CD14-positive monocyte (primary cell): ENCODE measurements around the gene APOL1. TPM values are rescaled to one million over a fixed set of nuclear protein-coding genes. Genes with fewer than 3 reads are reported as not detected.
"Not testable (repeated sequence)": the region's sequence is repeated elsewhere in the genome, so short reads cannot be mapped to it uniquely, and the experiment has no call there.

ENCODE experiments used
- DNase-seq, 3 donors: peaks; one replicate each; pipeline ENCODE4 v3.0.0-alpha.2; 2011 to 2022
- H2AFZ ChIP-seq: 2 replicates; pipeline ENCODE4 v1.6.0; 2012; ENCODE audit warnings: mild to moderate bottlenecking, low read depth, low read length, inconsistent platforms; ENCODE audit not compliant: insufficient read depth, poor library complexity, severe bottlenecking
- H3K27ac ChIP-seq, 2 donors: 1 replicate in 1 of 2; 2 replicates in 1 of 2; pipeline ENCODE4 v1.5.1; 2012 to 2013; ENCODE audit warnings: low read length in 2 of 2, control low read depth in 1 of 2, inconsistent platforms in 1 of 2, low read depth in 1 of 2, mild to moderate bottlenecking in 1 of 2
- H3K27me3 ChIP-seq, 2 donors: one replicate each; pipeline versions ENCODE4 v1.6.0 to v1.6.1; 2011 to 2013; ENCODE audit warnings: low read length in 2 of 2; ENCODE audit not compliant: control insufficient read depth in 2 of 2, insufficient read depth in 2 of 2
- H3K36me3 ChIP-seq, 2 donors: replicated peaks in 1 of 2; 1 replicate in 1 of 2; 2 replicates in 1 of 2; pipeline versions ENCODE4 v1.5.1 to v1.6.1; 2012 to 2013; ENCODE audit warnings: low read length in 2 of 2, control low read depth in 1 of 2, inconsistent platforms in 1 of 2, mild to moderate bottlenecking in 1 of 2; ENCODE audit not compliant: insufficient read depth in 2 of 2, control insufficient read depth in 1 of 2
- H3K4me1 ChIP-seq, 2 donors: 1 replicate in 1 of 2; 2 replicates in 1 of 2; pipeline versions ENCODE4 v1.5.1 to v1.6.1; 2012 to 2013; ENCODE audit warnings: low read length in 2 of 2, control low read depth in 1 of 2, inconsistent platforms in 1 of 2, mild to moderate bottlenecking in 1 of 2, moderate library complexity in 1 of 2; ENCODE audit not compliant: insufficient read depth in 2 of 2, control insufficient read depth in 1 of 2
- H3K4me2 ChIP-seq: replicated peaks from 2 replicates; pipeline ENCODE3; 2012; ENCODE audit warnings: low read length, moderate library complexity, mild to moderate bottlenecking; ENCODE audit not compliant: poor library complexity, severe bottlenecking; ENCODE audit errors: extremely low read depth
- H3K4me3 ChIP-seq, 3 experiments: fragments of 200-600 bp in 1 of 3; sonication (generic) in 1 of 3; replicated peaks in 1 of 3; 1 replicate in 2 of 3; 2 replicates in 1 of 3; pipeline ENCODE4 v1.5.1; 2011 to 2013; ENCODE audit warnings: low read length in 3 of 3, mild to moderate bottlenecking in 3 of 3, control low read depth in 2 of 3, low read depth in 2 of 3, inconsistent platforms in 1 of 3, moderate library complexity in 1 of 3
- H3K79me2 ChIP-seq: 2 replicates; pipeline ENCODE4 v1.6.0; 2012; ENCODE audit warnings: mild to moderate bottlenecking, control low read depth, inconsistent platforms, low read length, moderate library complexity; ENCODE audit not compliant: insufficient read depth
- H3K9ac ChIP-seq: 2 replicates; pipeline ENCODE4 v1.6.0; 2017; ENCODE audit warnings: low read length, mild to moderate bottlenecking; ENCODE audit not compliant: insufficient read depth, poor library complexity, severe bottlenecking
- H3K9me3 ChIP-seq, 2 donors: replicated peaks in 1 of 2; 1 replicate in 1 of 2; 2 replicates in 1 of 2; pipeline versions ENCODE4 v1.5.1 to v1.6.1; 2012 to 2013; ENCODE audit warnings: low read length in 2 of 2, control low read depth in 1 of 2; ENCODE audit not compliant: control insufficient read depth in 1 of 2, insufficient read depth in 1 of 2
- H4K20me1 ChIP-seq: 2 replicates; pipeline ENCODE4 v1.6.0; 2012; ENCODE audit warnings: mild to moderate bottlenecking, low read length, control low read depth, moderate library complexity; ENCODE audit not compliant: insufficient read depth
- H3K27ac Mint-ChIP-seq, 7 donors: one replicate each; pipeline ENCODE4 v1.8.0; 2020; ENCODE audit warnings: mild to moderate bottlenecking in 7 of 7, mixed read lengths in 7 of 7, moderate library complexity in 6 of 7, inconsistent platforms in 2 of 7
- H3K27me3 Mint-ChIP-seq, 3 donors: one replicate each; pipeline ENCODE4 v1.8.0; 2021 to 2022; ENCODE audit warnings: low read depth in 3 of 3, mild to moderate bottlenecking in 3 of 3, mixed read lengths in 3 of 3, moderate library complexity in 3 of 3, inconsistent platforms in 1 of 3
- H3K36me3 Mint-ChIP-seq, 2 donors: one replicate each; pipeline ENCODE4 v1.8.0; 2020; ENCODE audit warnings: mixed read lengths in 2 of 2, inconsistent platforms in 1 of 2, mild to moderate bottlenecking in 1 of 2
- H3K4me1 Mint-ChIP-seq: one replicate; pipeline ENCODE4 v1.8.0; 2020; ENCODE audit warnings: mild to moderate bottlenecking, mixed read lengths
- H3K4me3 Mint-ChIP-seq, 2 donors: one replicate each; pipeline ENCODE4 v1.8.0; 2020; ENCODE audit warnings: mild to moderate bottlenecking in 2 of 2, mixed read lengths in 2 of 2, moderate library complexity in 1 of 2
- H3K9me3 Mint-ChIP-seq, 7 donors: one replicate each; pipeline ENCODE4 v1.8.0; 2020 to 2022; ENCODE audit warnings: mixed read lengths in 7 of 7, mild to moderate bottlenecking in 6 of 7, moderate library complexity in 6 of 7, inconsistent platforms in 2 of 7
- WGBS: methylation state at CpG from one replicate; pipeline ENCODE4 v1.1.5; 2013; ENCODE audit warnings: missing lambda C conversion rate; ENCODE audit not compliant: insufficient coverage; 5-methylcytosine and 5-hydroxymethylcytosine counted together
- intact Hi-C, 2 donors: fragments of 100-400 bp; cut with micrococcal nuclease; formaldehyde crosslinking; loops; one replicate each; pipeline versions ENCODE4 v1.15.0 to v1.15.1; 2023
- polyA plus RNA-seq, 3 donors: library from polyadenylated mRNA; depleted of rRNA in 1 of 3; unstranded in 2 of 3; stranded (reverse) in 1 of 3; fragments of 300-500 nt in 2 of 3; fragments of >200 nt in 1 of 3; fragmentation: Illumina TruSeq in 2 of 3; gene quantifications; 1 replicate in 2 of 3; 2 replicates in 1 of 3; pipeline ENCODE4 v1.2.3, GENCODE V29; 2012 to 2021
- TF ChIP-seq, protein P1 (sequence below): fragments of 200-600 bp; IDR thresholded peaks from one replicate; pipeline ENCODE4 v1.8.0; 2022; ENCODE audit warnings: antibody characterized with exemption, mild to moderate bottlenecking

Gene APOL1
- polyA plus RNA-seq, 3 donors = 3.4 to 7.5 (median 6.1) TPM

DNA sequence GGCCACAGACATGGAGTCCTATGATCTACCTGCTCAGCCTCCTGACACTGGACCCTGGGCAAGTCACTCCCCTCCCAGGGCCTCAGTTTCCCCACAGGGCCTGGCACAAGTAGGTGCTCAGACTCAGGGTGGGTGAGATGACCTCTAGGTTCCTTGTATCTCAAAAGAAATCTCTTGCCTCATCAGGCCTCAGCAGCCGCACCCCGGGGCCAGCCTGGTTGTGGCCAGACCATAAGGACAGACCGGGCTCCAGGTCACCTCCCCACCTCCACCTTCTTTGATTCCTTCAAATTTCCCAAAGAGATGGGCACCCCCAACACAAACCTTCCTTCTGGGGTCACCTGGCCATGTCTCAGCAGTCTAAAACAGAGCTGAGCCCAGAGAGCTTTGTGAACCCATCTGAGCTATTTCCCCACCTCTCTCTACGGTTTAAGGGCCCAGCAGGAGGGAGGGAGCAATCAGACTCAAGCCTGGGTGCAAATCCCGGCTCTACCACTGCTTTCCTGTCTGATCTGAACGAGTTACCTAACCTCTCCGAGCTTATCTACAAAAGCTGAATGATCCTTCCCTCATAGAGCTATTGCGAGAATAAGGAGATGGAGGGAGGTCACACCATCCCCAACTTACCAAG lies 48.8 kb upstream of the APOL1 start:
- H3K9me3 ChIP-seq = no peaks in the 10 kb centered on the region
- H3K4me2 ChIP-seq = peak overlapping the region; percentile 42
- H3K36me3 Mint-ChIP-seq = peaks cover 0 to 1% of the 10 kb centered on the region in 2 donors
- no peaks in the 10 kb centered on the region for H3K36me3 ChIP-seq
- peak overlapping the region in 1 of 2 donors; percentile 43 for H3K4me3 Mint-ChIP-seq
- no peak overlapping the region for H3K27ac Mint-ChIP-seq
- no peaks in the 10 kb centered on the region for H3K27me3 Mint-ChIP-seq
- H3K79me2 ChIP-seq = no peaks in the 10 kb centered on the region
- DNase-seq = no peak
- H3K27me3 ChIP-seq = no peaks in the 10 kb centered on the region
- 79% methylated on average over 5 of the region's 8 CpGs for WGBS
- peak overlapping the region; percentile 4 for H3K9ac ChIP-seq
- H3K27ac ChIP-seq = no peak overlapping the region
- peak overlapping the region; percentile 29 for H2AFZ ChIP-seq
- TF ChIP-seq, protein P1, sequence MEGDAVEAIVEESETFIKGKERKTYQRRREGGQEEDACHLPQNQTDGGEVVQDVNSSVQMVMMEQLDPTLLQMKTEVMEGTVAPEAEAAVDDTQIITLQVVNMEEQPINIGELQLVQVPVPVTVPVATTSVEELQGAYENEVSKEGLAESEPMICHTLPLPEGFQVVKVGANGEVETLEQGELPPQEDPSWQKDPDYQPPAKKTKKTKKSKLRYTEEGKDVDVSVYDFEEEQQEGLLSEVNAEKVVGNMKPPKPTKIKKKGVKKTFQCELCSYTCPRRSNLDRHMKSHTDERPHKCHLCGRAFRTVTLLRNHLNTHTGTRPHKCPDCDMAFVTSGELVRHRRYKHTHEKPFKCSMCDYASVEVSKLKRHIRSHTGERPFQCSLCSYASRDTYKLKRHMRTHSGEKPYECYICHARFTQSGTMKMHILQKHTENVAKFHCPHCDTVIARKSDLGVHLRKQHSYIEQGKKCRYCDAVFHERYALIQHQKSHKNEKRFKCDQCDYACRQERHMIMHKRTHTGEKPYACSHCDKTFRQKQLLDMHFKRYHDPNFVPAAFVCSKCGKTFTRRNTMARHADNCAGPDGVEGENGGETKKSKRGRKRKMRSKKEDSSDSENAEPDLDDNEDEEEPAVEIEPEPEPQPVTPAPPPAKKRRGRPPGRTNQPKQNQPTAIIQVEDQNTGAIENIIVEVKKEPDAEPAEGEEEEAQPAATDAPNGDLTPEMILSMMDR = no peak
- no peaks in the 10 kb centered on the region for H4K20me1 ChIP-seq
- H3K9me3 Mint-ChIP-seq = peaks cover 0 to 2% (median under 1%) of the 10 kb centered on the region in 7 donors
- H3K4me1 Mint-ChIP-seq = peaks cover 49% of the 10 kb centered on the region
- H3K4me3 ChIP-seq = peak overlapping the region in 1 of 3 experiments; percentile 40
- intact Hi-C loops = no loop called here
- H3K4me1 ChIP-seq = peaks cover 29 to 41% of the 10 kb centered on the region in 2 donors

DNA sequence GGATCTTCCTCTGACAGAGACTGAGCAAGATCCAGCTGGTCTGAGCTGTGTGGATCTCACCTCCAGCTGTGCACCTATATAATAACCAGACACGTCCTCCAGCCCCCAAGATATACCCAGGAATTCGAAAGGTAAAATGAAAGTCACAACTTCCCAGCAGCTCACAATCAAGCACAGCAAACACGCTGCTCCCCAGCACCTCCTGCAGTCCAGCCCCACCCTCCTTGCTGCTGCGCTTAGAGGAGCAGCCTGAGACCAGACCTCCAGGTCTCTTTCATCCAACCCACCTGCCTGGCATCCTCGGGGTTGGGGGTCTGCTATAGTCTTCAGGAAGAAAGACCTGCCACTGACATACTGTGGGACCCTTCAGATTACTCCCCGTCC lies 48.3 kb upstream of the APOL1 start:
- peak overlapping the region in 1 of 3 experiments; percentile 40 for H3K4me3 ChIP-seq
- no peak overlapping the region for H3K27ac ChIP-seq
- TF ChIP-seq, protein P1 = no peak
- H3K9ac ChIP-seq = peak overlapping the region; percentile 4
- Mint-ChIP-seq H3K36me3 (peaks cover 0 to 3% of the 10 kb centered on the region in 2 donors), H3K4me3 (peak overlapping the region in 1 of 2 donors; percentile 43), H3K27ac (no peak overlapping the region), H3K4me1 (peaks cover 54% of the 10 kb centered on the region), H3K9me3 (peaks cover 0 to 7% (median 4%) of the 10 kb centered on the region in 7 donors), H3K27me3 (no peaks in the 10 kb centered on the region)
- no peaks in the 10 kb centered on the region for H3K79me2 ChIP-seq
- no peaks in the 10 kb centered on the region for H3K36me3 ChIP-seq
- intact Hi-C loops = no loop called here
- DNase-seq = no peak
- peak overlapping the region; percentile 29 for H2AFZ ChIP-seq
- H3K27me3 ChIP-seq = no peaks in the 10 kb centered on the region
- 100% methylated on average over 4 of the region's 6 CpGs for WGBS
- H3K4me1 ChIP-seq = peaks cover 34 to 46% of the 10 kb centered on the region in 2 donors
- peak overlapping the region; percentile 42 for H3K4me2 ChIP-seq
- H4K20me1 ChIP-seq = no peaks in the 10 kb centered on the region
- H3K9me3 ChIP-seq = peaks cover 0 to 1% of the 10 kb centered on the region in 2 donors

DNA sequence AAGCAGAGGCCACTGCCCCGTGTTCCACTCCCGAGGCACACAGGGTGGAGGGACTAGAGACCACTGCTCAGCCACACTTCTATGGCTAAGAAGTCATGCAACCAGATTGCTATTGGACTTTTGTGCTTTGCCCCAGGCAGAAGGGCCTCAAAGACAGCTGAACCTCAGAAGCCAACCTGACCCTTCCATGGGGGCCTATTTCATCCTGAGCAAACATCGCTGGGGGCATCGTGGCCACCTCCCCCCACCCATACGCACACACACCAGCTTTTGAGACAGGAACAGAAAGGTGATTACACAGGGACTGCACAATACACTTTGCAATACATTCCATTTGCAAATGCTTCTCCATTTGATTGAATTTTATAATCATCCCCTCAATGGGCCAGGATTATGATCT lies 47.4 kb upstream of the APOL1 start:
- H3K36me3 ChIP-seq, H3K79me2 ChIP-seq, H3K4me3 Mint-ChIP-seq, H3K27me3 ChIP-seq, H3K9me3 ChIP-seq, intact Hi-C loops, H3K4me2 ChIP-seq, H3K27ac ChIP-seq, H3K27me3 Mint-ChIP-seq, H4K20me1 ChIP-seq, DNase-seq, H3K36me3 Mint-ChIP-seq, H3K4me3 ChIP-seq, H3K9ac ChIP-seq, H2AFZ ChIP-seq: not testable (repeated sequence)
- 89% methylated on average over 5 of the region's 5 CpGs for WGBS
- H3K4me1 ChIP-seq = peaks cover 44 to 56% of the 10 kb centered on the region in 2 donors
- H3K4me1 Mint-ChIP-seq = peaks cover 61% of the 10 kb centered on the region
- peaks cover 0 to 12% (median 5%) of the 10 kb centered on the region in 7 donors for H3K9me3 Mint-ChIP-seq
- peak overlapping the region in 1 of 7 donors; percentile 23 for H3K27ac Mint-ChIP-seq
